Effector CD4-positive, alpha-beta T cell (primary cell): ENCODE measurements around the gene GLYATL2. TPM values are rescaled to one million over a fixed set of nuclear protein-coding genes. Genes with fewer than 3 reads are reported as not detected.

Experiments used
- DNase-seq: peaks from one replicate; pipeline ENCODE4 v3.0.0-alpha.2; 2020
- total RNA-seq: gene quantifications from one replicate; lab custom pipeline; 2026; lab: John Stamatoyannopoulos, UW

GLYATL2 gene, protein sequence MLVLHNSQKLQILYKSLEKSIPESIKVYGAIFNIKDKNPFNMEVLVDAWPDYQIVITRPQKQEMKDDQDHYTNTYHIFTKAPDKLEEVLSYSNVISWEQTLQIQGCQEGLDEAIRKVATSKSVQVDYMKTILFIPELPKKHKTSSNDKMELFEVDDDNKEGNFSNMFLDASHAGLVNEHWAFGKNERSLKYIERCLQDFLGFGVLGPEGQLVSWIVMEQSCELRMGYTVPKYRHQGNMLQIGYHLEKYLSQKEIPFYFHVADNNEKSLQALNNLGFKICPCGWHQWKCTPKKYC
- not detected for total RNA-seq

DNA sequence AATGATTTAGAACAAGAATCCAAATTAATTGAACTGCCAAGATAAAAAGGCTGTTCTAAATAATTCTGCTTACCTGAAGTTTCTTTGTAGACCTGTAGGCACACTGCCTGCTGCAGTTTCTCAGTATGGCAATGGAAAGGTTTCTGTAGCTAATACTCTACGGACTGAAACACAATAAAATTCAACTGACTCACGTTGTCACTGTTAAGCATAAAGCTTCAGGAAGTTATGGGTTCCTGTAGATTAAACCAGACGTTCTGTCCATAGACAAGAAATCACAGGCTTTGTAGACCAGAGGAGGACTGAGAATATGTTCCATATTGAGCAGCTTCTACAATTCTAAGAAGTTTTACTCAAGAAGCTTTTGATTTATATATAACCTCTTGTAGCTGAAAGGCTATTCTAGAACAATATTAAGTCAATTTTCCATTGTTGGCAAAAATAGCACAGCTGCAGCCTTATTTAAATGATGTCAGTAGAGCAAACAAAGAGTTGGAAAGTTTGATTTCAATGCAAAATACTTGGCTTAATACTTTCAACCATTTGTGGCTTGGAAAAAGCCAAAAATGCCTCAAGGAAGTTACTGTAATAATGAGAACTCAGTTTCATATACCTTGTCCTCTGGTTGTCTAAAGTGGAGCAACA lies at the start of gene GLYATL2:
GLYATL2 (minus strand) TSS at position 344 of the 645 bp plus-strand sequence. CDS start 5,092 bp downstream, outside the sequence.
- DNase-seq = no peak

DNA sequence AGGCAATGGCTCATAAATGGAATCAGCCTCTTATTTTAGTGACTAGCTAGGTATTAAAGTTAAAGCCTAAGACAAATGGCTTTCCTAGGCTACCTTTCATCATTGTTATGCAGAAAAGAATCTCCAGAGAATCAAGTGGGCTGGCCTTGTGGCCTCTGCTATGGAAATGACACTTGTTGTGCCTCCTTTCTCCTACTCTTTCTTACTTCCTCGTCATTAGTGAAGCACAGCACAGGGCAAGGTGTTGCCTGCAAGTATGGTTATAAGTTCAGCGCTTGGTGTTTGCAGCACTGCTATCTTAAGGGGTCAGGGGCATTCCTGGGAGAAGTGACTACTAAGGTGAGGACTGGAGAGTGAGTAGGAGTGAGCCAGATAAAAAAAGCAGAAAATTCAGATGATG lies 49.4 kb upstream of the GLYATL2 start:
- DNase-seq = no peak

DNA sequence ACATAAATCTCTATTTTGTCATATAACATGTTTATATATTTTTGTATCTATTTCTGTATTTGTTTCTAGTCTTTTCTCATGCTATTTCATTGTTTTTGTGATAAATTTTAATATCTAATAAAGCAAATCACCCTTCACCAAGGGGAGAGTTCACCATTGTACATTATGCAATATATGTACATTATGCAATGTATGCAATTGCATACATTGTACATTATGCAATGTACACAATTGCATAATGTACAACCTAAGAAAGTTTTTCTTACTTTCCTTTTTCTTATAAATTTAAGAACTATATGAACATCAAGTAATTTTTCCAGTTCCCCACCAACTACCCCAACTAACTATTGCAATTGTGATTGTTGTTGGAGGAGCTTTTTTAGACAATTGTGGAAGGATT lies 44.1 kb upstream of the GLYATL2 start:
- DNase-seq = no peak

DNA sequence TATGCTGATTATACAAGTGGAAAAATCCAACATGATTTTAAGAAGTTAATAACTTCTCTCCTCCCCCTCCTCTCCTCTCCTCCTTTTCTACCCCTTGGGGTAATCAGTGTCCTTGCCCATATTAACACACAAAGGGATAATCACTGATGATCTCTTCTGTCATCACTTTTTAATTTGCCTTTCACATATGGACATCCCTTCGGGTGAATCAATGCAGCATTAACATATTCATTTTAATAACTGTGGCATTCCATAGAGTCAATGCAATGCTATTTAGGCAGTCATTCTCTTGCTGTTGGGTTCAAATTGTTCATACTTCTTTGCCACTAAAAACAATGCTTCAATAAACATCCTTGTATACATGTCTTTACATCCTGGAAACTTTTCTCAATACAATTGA lies 42.9 kb upstream of the GLYATL2 start:
- no peak for DNase-seq

DNA sequence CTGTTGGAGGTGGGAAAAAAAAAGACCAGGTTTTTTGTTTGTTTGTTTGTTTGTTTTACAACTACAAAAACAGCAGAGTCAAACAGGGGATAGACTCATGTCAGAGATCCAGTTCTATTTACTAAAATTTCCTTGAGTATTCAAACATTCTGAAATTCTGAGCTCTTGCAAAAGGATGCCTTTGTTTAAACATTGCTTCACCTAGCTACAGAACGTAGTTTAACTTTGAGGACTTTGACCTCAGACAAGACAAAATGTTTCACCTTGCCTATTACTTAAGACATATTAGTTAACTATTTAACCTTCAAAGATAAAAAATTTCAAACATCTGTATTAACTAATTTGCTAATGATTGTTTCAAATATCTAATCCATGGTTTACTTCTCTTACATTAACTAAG lies 36.1 kb upstream of the GLYATL2 start:
- DNase-seq = no peak

DNA sequence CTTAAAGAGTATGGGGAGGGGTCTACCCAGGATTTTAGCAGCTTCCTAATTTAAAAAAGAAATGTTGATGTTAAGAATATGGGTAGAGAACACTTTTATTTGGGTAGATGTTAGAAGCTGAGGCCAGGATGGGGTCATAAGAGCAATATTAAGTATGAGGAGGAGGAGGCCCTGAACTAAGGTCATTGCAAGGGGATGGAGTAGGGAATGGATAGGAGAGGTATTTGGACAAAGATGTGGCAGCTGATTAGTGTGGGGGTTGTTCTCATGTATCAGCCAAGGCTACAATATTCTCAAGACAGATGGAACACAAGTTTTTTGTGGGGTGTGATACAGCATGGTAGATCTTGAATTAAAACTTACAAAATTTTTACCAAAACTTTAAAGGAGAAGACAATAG lies 35.7 kb upstream of the GLYATL2 start:
- DNase-seq = no peak

DNA sequence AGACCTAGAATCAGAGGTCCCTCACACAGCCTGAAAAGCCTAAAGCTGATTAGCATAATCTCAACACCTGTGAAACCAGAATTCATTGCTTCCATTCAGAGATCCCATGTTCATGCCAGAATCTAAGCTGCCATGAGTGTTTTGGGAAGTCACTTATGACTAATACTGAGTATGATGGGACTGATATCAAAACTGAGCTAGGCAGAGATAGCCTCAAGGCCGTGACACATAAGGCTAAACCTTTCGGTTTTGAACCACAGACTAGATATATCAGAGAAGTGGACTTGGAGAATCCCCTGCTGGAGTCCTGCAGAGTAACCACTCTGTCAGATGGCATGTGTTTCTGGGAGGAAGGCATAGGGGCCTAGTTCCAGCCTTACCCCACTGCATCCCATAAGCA lies 23.1 kb upstream of the GLYATL2 start:
- no peak for DNase-seq

DNA sequence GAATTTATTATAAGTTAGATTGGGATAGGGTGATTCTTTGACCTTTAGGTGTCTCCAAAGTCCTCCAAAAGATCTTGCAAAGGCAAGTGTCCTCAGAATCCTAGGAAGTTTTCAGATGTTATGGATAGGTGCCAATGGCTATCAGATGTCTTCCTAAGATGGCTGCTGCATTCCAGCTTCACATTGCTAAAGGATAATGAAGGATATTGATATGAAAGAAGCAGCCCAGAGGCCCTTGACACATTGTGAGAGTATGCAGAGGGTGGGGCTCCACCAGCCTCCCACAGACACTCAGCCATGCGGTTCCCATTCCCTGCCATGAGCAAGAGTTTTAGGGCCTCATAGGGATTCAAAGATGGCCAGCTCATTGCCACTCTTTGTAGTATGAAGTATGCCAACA lies 22.3 kb upstream of the GLYATL2 start:
- DNase-seq = no peak

DNA sequence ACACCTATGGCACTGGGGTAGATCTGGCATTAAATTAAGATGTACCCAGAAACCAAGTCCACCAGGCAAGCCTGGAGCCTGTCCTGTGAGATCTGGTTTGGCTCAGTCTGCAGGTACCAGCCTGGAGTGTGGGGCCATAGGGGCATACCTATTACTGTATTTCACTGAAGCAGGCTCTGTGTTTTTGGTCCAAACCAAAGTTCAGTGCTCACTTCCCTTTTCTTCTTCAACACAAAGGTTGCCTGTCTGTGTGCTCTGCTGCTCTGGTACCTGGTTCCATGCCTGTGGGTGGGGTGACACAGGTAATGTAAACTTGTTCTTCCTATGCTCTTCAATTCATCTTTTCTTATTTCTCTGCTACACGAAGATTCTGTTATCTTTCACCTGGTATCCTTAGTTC lies 19.8 kb upstream of the GLYATL2 start:
- DNase-seq = no peak

DNA sequence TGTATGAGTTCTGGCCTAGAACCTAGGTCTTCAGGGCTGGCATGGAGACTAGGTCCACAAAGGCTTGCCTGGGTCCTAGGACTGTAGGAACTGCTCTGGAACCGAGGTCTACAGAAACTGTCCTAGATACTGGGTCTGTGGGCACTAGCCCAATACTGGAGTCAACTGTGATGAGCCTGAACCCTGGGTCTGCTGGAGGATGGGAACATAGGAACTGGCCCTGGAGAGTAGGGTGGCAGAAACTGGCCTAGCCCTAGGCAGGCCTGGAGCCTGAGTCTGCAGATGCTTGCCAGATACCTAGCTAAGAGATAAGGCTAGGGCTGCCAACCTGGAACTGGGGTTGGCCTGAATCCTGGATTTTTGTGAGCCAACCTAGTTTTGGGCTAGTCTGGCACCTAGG lies 19.2 kb upstream of the GLYATL2 start:
- no peak for DNase-seq

DNA sequence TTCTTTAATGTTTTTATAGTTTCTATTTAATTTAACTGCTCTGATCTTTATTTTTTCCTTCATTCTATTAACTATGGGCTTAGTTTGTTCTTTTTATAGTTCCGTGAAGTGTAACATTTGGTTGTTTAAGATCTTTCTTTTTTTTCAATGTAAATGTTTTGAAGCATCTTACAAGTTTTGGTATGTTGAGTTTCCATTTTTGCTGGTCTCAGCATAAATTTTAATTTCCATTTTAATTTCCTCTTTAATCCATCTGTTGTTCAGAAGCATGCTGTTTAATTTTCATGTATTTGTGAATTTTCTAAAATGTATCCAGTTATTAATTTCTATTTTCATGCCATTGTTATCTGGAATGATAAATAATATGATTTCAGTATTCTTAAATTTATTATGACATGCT lies 17.0 kb upstream of the GLYATL2 start:
- DNase-seq = no peak

DNA sequence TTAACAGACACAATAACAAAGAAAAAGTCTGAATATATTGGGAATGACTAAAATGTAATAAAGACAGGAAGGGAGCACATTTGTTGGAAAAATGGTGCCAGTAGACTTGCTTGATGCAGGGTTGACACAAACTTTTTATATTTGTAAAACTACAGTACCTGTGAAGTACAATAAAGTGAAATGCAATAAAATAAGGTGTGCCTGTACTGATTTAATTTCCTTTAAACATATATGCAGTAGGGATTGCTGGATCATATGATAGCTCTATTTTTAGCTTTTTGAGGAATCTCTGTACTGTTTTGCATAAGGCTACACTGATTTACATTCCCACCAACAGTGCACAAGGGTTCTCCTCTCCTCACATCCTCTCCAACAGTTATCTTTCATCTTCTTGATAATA lies 12.3 kb upstream of the GLYATL2 start:
- no peak for DNase-seq

DNA sequence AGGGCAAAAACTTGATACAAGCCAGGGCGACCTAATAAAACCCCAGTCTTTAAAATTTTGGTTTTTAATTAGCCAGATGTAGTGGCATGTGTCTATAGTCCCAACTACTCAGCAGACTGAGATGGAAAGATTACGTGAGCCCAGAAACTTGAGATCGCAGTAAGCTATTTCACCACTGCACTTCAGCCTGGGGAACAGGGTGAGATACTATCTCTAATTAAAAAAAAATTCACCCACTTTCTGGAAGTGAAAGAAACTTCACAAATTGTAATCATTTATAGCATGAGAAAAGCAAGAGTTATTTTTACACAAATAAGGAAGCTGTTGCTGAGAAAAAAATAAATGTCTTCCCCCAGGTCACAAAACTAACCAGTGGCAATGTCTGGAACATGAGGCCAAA lies 882 bp upstream of the GLYATL2 start:
- no peak for DNase-seq

DNA sequence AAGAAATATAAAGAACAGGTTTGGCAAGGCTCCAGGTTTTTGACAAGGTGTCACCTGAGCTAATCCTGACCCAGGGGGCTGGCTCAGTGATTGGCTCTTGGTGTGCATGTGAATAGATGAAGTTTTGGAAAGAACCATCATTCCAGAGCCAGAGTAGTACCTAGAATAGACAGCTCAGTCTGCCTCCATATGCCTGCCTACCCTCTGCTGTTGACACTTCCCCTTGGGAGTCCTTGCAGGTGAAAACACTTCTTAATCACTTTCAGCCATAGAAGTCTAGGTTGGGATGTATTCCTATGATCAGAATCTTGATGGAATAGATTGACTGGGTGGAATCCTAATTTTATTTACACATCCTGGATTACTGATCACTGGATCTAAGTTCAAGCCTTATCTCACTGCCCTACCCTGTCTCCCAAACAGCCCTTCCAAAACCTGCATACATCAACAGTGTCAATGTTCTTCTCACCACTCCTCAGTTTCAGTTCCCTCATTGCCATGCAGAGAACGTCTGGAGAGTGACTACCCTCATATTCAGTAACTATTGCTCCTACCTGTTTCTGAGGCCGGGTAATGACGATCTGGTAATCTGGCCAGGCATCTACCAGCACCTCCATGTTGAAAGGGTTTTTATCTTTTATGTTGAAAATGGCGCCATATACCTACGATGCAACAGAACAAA lies 6.7 kb downstream of the GLYATL2 start:
- DNase-seq = no peak

DNA sequence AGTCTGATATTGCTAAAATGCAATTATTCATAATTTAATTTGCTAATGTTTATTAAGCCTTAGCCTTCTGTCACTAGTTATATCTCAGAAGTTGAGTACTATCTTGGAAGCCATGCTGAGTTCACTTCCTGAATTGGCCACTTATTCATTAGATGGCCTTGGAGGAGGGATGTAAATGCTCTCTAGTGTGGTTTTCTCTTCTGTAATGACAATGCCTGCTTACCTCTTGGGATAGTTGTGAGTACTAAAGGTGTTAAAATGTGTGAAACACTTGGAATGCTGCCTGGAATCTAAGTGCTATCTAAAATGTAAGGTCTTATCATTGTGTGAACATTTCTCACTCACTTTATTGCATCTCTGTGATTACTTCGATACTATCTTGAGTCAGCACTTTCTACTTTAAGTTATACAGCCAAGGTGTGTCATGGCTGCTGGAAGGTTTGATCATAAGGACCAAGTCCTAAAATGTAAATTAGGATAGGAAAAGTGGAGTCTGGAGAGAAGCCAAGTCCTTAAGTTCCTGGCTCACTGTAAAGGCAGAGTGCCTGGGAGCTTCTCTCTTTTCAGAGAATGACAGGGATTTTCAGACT lies 12.4 kb downstream of the GLYATL2 start:
- DNase-seq = no peak

DNA sequence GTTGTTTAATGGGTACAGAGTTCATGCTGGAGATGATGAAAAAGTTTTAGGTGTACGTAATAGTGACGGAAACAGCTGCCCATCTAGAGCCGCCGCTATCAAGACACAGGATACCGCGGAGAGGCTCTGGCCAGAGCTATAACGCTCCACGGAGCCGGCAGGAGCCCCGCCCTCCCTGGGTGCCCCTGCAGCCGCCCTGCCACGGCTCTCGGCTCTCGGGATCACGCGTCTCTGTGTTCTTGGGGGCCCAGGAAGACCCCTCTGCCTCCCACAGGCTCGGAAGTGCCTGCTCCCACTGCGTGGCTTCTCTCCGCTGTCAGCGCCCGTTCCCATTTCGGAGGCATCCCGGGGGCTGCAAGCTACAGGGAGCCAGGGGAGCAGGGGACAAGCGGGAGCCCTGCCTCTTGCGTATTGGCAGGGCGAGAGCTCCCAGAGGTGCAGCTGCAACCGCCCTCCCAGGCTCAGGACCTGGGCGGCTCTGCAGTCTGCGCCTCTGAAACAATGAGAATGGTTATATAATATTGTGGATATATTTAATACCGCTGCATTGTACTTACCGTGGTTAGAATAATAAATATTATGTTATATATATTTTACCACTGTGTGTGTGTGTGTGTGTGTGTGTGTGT lies 13.7 kb downstream of the GLYATL2 start:
- DNase-seq = no peak

DNA sequence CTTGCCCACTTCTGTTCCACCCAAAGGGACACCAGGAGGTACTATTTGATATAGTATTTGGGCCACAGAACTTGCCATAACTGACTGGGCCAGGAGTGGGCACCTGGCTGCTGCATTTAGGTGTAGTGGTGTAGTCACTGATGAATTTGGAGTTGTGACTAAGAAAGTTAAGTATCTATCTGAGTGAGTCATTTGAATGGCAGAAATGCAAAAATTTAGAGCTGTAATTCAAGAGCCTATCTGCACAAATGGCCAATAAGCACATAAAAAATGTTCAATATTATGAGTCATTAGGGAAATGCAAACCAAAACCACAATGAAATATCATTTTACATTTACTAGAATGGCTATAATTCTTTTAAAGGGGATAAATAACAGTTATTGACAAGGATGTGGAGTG lies 14.7 kb downstream of the GLYATL2 start:
- DNase-seq = no peak

DNA sequence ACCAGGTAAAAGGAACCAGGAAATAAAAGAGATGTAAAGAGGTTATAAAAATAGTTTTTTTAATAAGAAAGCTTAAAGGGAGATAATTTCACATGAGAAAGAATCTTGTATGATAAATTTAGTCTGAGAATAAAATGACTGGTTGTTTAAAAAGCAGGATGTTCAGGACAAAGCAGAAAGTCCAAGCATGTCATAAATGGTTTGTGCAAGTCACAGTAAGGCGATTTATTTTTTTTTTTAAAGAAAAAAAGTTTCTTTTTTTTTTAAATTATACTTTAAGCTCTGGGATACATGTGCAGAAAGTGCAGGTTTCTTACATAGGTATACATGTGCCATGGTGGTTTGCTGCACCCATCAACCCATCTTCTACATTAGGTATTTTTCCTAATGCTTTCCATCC lies 30.8 kb downstream of the GLYATL2 start:
- no peak for DNase-seq

DNA sequence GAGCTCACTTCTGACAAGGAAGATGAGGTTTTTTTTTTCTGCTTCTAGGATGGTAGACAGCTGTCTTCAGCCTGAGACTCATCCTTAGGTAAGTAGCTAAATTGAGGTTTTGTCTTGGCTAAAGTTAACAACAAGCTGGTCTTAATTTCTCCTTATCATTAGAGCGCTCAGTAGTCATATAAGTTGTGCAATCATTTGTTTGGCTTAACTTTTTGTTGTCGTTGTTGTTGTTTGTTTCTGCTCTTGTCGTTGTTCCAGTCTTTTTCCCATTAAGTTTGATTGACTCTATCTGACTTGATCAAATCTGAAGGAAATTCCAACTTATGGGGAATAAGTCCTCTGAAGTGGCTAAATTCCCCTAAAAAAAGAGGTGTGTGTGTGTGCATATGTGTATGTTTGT lies 33.0 kb downstream of the GLYATL2 start:
- no peak for DNase-seq

DNA sequence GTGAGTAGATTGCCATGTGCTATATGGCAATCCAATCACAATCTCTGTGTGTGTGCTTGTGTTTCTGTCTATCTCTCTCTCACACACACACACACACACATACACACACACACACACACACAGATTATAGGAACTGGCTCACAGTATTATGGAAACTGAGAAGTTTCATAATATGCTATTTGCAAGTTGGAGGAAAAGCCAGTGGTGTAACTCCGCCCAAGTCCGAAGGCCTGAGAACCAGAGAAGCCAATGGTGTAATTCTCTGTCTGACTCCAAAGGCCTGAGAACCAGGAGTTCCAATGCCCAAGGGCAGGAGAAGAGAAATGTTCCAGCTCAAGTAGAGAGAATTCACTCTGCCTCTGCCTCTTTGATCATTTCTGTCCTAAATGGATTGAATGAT lies 37.2 kb downstream of the GLYATL2 start:
- DNase-seq = no peak

DNA sequence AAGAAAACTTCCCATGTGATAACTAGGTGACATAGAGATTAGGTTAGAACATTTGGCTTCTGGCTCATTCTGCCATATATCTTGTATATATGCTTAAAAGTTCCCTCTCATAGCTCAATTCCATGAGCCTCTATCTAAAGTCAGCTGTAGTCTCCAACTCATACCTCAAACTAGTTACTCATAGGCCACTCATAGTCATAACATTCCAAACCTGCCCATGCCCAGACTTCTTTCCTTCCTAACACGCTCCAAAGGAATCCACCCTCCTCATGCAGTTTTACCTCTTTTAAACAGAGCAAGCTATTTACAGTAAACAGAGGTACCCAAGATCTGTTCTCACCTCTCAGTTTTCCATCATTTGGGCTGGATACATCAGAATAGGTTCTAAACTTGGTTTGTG lies 39.4 kb downstream of the GLYATL2 start:
- DNase-seq = no peak

DNA sequence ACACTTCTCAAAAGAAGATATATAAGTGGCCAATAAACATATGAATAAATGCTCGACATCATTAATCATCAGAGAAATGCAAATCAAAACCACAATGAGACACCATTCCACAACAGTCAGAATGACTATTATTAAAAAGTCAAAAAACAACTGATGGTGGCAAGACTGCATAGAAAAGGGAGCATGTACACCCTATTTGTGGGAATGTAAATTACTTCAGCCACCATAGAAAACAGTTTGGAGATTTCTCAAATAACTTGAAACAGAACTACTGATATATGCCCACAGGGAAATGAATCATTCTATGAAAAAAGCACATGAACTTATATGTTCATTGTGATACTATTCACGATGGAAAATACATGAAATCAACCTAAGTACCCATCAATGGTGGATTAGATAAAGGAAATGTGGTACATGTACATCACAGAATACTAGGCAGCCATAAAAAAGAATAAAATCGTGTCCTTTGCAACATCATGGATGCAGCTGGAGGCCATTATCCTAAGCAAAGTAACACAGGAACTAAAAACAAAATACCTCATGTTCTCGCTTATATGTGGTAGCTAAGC lies 42.4 kb downstream of the GLYATL2 start:
- DNase-seq = no peak

DNA sequence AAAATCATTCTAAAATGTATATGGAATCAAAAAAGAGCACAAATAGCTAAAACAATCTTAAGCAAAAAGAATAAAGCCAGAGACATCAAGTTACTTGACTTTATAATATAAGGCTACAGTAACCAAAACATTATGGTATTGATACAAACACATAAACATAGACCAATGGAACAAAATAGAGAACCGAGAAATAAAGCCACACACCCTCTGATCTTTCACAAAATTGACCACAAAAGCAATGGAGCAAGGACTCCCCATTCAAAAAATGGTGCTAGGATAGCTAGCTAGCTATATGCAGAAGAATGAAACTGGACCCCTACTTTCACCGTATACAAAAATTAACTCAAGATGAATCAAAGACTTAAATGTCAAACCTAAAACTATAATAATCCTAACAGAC lies 43.2 kb downstream of the GLYATL2 start:
- no peak for DNase-seq
